BLaER1 treated with 17β-estradiol and CSF1 and Interleukin-3, amounts not matched to agents 10 nM and 100 nM (cell line): ENCODE results near the gene MGAM2.

Experiments used
- H3K27ac ChIP-seq, 11 experiments: shearing (Covaris generic); formaldehyde crosslinking; 2 replicates each; pipeline ENCODE4 v1.8.1; 2022
- H3K27me3 ChIP-seq, 11 experiments: shearing (Covaris generic); formaldehyde crosslinking; 2 replicates each; pipeline ENCODE4 v1.8.1; 2022
- H3K36me3 ChIP-seq, 11 experiments: shearing (Covaris generic); formaldehyde crosslinking; 2 replicates each; pipeline ENCODE4 v1.8.1; 2022
- H3K4me1 ChIP-seq, 10 experiments: shearing (Covaris generic); formaldehyde crosslinking; 2 replicates each; pipeline ENCODE4 v1.8.1; 2022
- H3K4me2 ChIP-seq, 11 experiments: shearing (Covaris generic); formaldehyde crosslinking; 2 replicates each; pipeline ENCODE4 v1.8.1; 2022
- H3K4me3 ChIP-seq, 10 experiments: shearing (Covaris generic); formaldehyde crosslinking; 2 replicates each; pipeline ENCODE4 v1.8.1; 2022
- H3K9ac ChIP-seq, 11 experiments: shearing (Covaris generic); formaldehyde crosslinking; 2 replicates each; pipeline ENCODE4 v1.8.1; 2022
- H3K9me3 ChIP-seq, 11 experiments: shearing (Covaris generic); formaldehyde crosslinking; replicated peaks in 1 of 11; 2 replicates each; pipeline ENCODE4 v1.8.1; 2022
- H4K20me1 ChIP-seq, 11 experiments: shearing (Covaris generic); formaldehyde crosslinking; 2 replicates each; pipeline ENCODE4 v1.8.1; 2022
- Cebpa-rat ChIP-seq, 11 experiments: shearing (Covaris generic); IDR thresholded peaks; 2 replicates each; pipeline ENCODE4 v1.8.1; 2022

Gene MGAM2

GRCh38 chr7:142180426-142180825, 68.9 kb downstream of the MGAM2 start:
- Histone ChIP-seq H3K4me1 (peaks cover 0 to 65% (median under 1%) of the 10 kb centered on the region in 10 experiments; a peak in 7 of 20 replicates), H3K27ac (no peak overlapping the region), H3K36me3 (no peaks in the 10 kb centered on the region), H3K4me2 (peak overlapping the region in 2 of 11 experiments; percentile 12 to 50; a peak in 3 of 22 replicates), H3K9ac (no peak overlapping the region), H4K20me1 (no peaks in the 10 kb centered on the region), H3K4me3 (no peak overlapping the region), H3K9me3 (no peaks in the 10 kb centered on the region), H3K27me3 (no peaks in the 10 kb centered on the region)
- TF ChIP-seq Cebpa-rat (IDR thresholded peaks at IDR 0.05): no peak

- no peaks in the 10 kb centered on the region for H3K9me3 ChIP-seq
- peaks cover 0 to 66% (median 8%) of the 10 kb centered on the region in 10 experiments; a peak in 12 of 20 replicates for H3K4me1 ChIP-seq
- H3K36me3 ChIP-seq: no peaks in the 10 kb centered on the region
- no peak overlapping the region for H3K4me3 ChIP-seq
- H4K20me1 ChIP-seq: no peaks in the 10 kb centered on the region
- TF ChIP-seq Cebpa-rat (IDR thresholded peaks at IDR 0.05): no peak
- peak overlapping the region in 2 of 11 experiments; percentile 12 to 50; a peak in 4 of 22 replicates for H3K4me2 ChIP-seq
- H3K9ac ChIP-seq: no peak overlapping the region
- H3K27me3 ChIP-seq: no peaks in the 10 kb centered on the region
- H3K27ac ChIP-seq: no peak overlapping the region
Observed at GRCh38 chr7:142181211-142181610, 69.7 kb downstream of the MGAM2 start.

DNA sequence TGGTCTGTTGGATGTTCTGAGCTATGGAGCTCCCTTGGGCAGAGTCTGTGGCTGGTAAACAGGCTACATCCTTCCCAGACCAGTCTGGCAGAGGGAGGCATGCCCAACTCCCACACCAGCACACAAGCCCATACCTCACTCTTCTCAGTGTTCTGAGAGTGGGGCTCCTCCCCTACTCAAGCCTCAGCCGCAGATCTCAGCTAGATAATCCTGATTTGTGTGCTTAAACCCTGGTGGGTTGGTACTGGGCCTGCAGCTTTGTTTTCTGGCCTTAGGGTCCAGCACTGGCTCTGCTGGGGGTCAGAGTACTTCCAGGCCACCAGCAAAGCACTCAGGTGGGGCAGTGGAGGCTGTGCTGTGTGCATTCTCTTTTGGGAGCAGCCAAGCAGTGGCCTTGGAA, 70.4 kb downstream of the MGAM2 start:
- no peaks in the 10 kb centered on the region for H4K20me1 ChIP-seq
- no peak overlapping the region for H3K27ac ChIP-seq
- no peak overlapping the region for H3K4me2 ChIP-seq

DNA sequence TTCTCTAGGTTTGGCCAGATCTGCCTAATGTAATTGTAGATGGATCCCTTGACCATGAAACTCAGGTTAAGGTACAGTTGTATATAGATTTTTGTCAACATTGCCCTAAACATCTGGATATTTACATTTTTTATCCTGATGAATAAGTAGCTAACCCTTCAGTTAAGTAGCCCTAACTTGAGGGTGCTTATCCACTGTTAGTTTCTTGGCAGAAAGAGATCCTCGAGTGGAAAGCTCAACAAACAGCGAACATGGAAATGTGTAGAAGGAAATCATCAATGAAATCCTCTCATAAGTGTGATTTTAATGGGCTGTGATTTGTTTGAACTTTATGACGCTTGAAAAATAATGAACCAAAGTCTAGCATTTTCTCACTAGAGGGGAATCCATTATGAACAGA, 73.6 kb downstream of the MGAM2 start:
- no peak overlapping the region for H3K4me3 ChIP-seq
- H3K27ac ChIP-seq: no peak overlapping the region
- TF ChIP-seq Cebpa-rat (IDR thresholded peaks at IDR 0.05): no peak
- no peaks in the 10 kb centered on the region for H3K27me3 ChIP-seq
- no peaks in the 10 kb centered on the region for H3K36me3 ChIP-seq
- peak overlapping the region in 1 of 11 experiments; percentile 70; a peak in 1 of 22 replicates for H3K4me2 ChIP-seq
- H4K20me1 ChIP-seq: no peaks in the 10 kb centered on the region
- H3K9ac ChIP-seq: no peak overlapping the region
- no peaks in the 10 kb centered on the region for H3K9me3 ChIP-seq
- H3K4me1 ChIP-seq: peaks cover 9 to 54% (median 29%) of the 10 kb centered on the region in 10 experiments

More for the DNA sequence above, 70.4 kb downstream of the MGAM2 start:
- Histone ChIP-seq H3K27me3 (no peaks in the 10 kb centered on the region), H3K9me3 (no peaks in the 10 kb centered on the region), H3K4me1 (peaks cover 0 to 66% (median 13%) of the 10 kb centered on the region in 10 experiments; a peak in 12 of 20 replicates), H3K36me3 (no peaks in the 10 kb centered on the region), H3K9ac (no peak overlapping the region), H3K4me3 (no peak overlapping the region)
- TF ChIP-seq Cebpa-rat (IDR thresholded peaks at IDR 0.05): no peak

- H3K27me3 ChIP-seq: no peaks in the 10 kb centered on the region
- H3K4me2 ChIP-seq: peak overlapping the region in 9 of 11 experiments; percentile 9 to 70 (median 46); a peak in 15 of 22 replicates
- H3K27ac ChIP-seq: peak overlapping the region in 4 of 11 experiments; percentile 0 to 44 (median 3); a peak in 2 of 22 replicates
- H3K4me3 ChIP-seq: no peak overlapping the region
- no peaks in the 10 kb centered on the region for H3K9me3 ChIP-seq
- H3K36me3 ChIP-seq: no peaks in the 10 kb centered on the region
- peaks cover 9 to 47% (median 29%) of the 10 kb centered on the region in 10 experiments for H3K4me1 ChIP-seq
- H3K9ac ChIP-seq: no peak overlapping the region
- TF ChIP-seq Cebpa-rat (IDR thresholded peaks at IDR 0.05): peak in 2 of 11 experiments; percentile 17 to 36; a peak in 1 of 22 replicates
- no peaks in the 10 kb centered on the region for H4K20me1 ChIP-seq
Observed at GRCh38 chr7:142185801-142186200, 74.3 kb downstream of the MGAM2 start.

DNA sequence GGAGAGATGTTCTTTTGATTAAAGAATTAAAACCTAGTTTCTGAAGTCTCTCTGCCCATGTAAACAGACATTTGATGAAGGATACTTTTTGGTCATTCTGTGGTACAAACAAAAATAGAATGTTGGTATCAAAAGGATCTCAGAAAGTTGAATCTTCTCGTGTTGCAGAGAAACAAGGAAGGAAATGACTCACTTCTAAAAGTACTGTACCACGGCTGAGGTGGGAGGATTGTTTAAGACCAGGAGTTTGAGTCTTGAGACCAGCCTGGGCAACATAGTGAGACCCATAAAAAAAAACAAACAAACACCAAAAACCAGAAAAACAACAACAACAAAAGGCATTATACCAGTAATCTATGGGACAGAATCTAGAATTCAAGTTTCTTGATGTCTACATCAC, 76.6 kb downstream of the MGAM2 start:
- Histone ChIP-seq H3K36me3 (no peaks in the 10 kb centered on the region), H3K4me1 (peaks cover 9 to 37% (median 29%) of the 10 kb centered on the region in 10 experiments), H3K4me2 (peak overlapping the region; percentile 11 to 70 (median 50); a peak in 19 of 22 replicates), H3K4me3 (no peak overlapping the region), H3K27me3 (no peaks in the 10 kb centered on the region), H3K27ac (peak overlapping the region in 8 of 11 experiments; percentile 2 to 55 (median 35); a peak in 11 of 22 replicates), H4K20me1 (no peaks in the 10 kb centered on the region), H3K9ac (no peak overlapping the region; a peak in 1 of 22 replicates), H3K9me3 (no peaks in the 10 kb centered on the region)
- no peak for TF ChIP-seq Cebpa-rat (IDR thresholded peaks at IDR 0.05)

DNA sequence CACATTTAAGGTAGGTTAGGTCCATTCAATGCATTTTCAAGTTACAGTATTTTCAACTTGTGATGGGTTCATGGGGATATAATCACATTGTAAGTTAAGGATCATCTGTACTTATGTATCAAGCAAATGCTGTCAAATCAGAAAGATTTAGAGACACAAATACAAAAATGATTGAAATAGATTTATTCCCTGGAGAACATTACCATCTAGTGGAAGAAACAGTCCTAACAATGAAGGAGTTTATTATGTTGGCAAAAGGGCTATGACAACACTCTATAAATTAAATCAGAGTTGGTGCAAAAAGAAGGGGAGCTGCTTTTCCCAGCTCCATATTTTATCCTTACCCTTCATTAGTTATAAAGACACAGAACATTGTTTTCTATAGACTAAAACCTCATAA, 77.3 kb downstream of the MGAM2 start:
- peaks cover 9 to 37% (median 29%) of the 10 kb centered on the region in 10 experiments for H3K4me1 ChIP-seq
- no peaks in the 10 kb centered on the region for H3K27me3 ChIP-seq
- H3K9me3 ChIP-seq: no peaks in the 10 kb centered on the region
- H3K27ac ChIP-seq: peak overlapping the region in 6 of 11 experiments; percentile 29 to 55 (median 35); a peak in 9 of 22 replicates
- H3K36me3 ChIP-seq: no peaks in the 10 kb centered on the region
- H3K9ac ChIP-seq: no peak overlapping the region
- no peak overlapping the region for H3K4me3 ChIP-seq
- H4K20me1 ChIP-seq: no peaks in the 10 kb centered on the region
- no peak for TF ChIP-seq Cebpa-rat (IDR thresholded peaks at IDR 0.05)
- H3K4me2 ChIP-seq: peak overlapping the region in 6 of 11 experiments; percentile 50 to 70 (median 62); a peak in 7 of 22 replicates

DNA sequence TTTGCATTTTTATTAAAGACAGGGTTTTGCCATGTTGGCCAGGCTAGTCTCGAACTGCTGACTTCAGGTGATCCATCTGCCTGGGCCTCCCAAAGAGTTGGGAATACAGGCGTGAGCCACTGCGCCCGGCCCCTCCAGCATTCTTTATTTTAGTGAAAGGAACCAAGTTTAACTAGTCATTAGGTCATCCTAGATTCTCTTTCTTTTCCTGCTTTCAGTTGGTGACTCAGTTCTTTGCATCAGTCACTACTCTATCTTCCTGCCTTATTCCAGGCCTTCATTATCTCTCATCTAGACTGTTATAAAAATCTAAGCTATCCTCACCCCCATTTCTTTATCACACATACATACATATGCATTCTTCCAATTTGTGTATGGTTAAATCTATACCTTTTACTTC, 82.7 kb downstream of the MGAM2 start:
- H3K4me3 ChIP-seq: no peak overlapping the region
- H3K27ac ChIP-seq: no peak overlapping the region
- no peaks in the 10 kb centered on the region for H3K36me3 ChIP-seq
- H3K4me1 ChIP-seq: no peaks in the 10 kb centered on the region
- H3K4me2 ChIP-seq: no peak overlapping the region
- no peaks in the 10 kb centered on the region for H3K9me3 ChIP-seq
- H4K20me1 ChIP-seq: no peaks in the 10 kb centered on the region
- no peak for TF ChIP-seq Cebpa-rat (IDR thresholded peaks at IDR 0.05)
- no peak overlapping the region for H3K9ac ChIP-seq
- no peaks in the 10 kb centered on the region for H3K27me3 ChIP-seq

DNA sequence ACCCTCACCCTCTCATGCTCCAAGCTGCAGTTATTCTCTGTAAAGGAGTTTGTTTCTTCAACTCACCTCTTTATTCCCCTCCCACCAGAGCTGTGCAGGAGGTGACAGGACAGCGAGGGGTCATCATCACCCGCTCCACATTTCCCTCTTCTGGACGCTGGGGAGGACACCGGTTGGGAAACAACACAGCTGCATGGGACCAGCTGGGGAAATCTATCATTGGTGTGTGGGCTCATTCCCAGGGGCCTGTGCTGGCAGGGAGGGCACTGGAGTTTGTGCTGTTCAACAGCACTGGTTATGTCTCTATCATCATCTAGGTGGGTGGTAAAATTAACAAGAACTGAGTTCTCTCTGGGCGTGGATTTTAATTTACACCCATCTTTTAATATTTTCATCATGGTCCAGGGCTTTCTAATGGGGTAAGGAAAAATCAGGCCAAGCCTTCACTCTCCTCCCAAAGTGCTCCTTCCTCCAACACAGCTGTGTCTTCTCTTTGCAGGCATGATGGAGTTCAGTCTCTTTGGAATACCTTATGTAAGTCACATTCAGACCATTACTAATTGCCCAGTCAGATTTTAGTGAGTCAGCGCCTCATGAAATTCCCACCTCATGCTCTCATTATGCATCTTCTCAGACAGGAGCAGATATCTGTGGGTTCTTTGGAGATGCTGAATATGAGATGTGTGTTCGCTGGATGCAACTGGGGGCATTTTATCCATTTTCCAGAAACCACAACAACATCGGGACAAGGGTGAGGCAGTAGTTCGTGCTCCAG, 84.7 kb downstream of the MGAM2 start:
- no peaks in the 10 kb centered on the region for H3K4me1 ChIP-seq
- H4K20me1 ChIP-seq: no peaks in the 10 kb centered on the region
- TF ChIP-seq Cebpa-rat (IDR thresholded peaks at IDR 0.05): no peak
- no peaks in the 10 kb centered on the region for H3K36me3 ChIP-seq
- no peaks in the 10 kb centered on the region for H3K27me3 ChIP-seq
- H3K4me3 ChIP-seq: no peak overlapping the region
- H3K9ac ChIP-seq: no peak overlapping the region
- no peak overlapping the region for H3K4me2 ChIP-seq
- no peaks in the 10 kb centered on the region for H3K9me3 ChIP-seq
- H3K27ac ChIP-seq: no peak overlapping the region
